CD4-positive, alpha-beta T cell (primary cell): ENCODE results near the gene ZFP90. TPM values are rescaled to one million over a fixed set of nuclear protein-coding genes. Genes with fewer than 3 reads are reported as not detected.

Source experiments
- ATAC-seq: fragments of 200-7000 bp; cut with Tn5 transposase; one replicate; pipeline ENCODE4 v1.10.0; 2022; ENCODE audit warnings: mild to moderate bottlenecking; ENCODE audit not compliant: poor library complexity
- CTCF ChIA-PET: fragments of 350-600 bp; sonication (Branson Sonifier 250); formaldehyde crosslinking; loops from one replicate; lab custom pipeline; 2021; ENCODE audit warnings: antibody characterized with exemption, inconsistent platforms; lab: Charles Lee
- POLR2A ChIA-PET: fragments of 350-600 bp; sonication (Branson Sonifier 250); formaldehyde crosslinking; loops from one replicate; lab custom pipeline; 2021; ENCODE audit warnings: antibody characterized with exemption, inconsistent platforms; lab: Charles Lee
- DNase-seq, 14 experiments: peaks; one replicate each; pipeline ENCODE4 v3.0.0-alpha.2; 2013 to 2020; ENCODE audit warnings: mixed read lengths in 2 of 14
- H3K27ac ChIP-seq, 2 donors: one replicate each; pipeline versions ENCODE4 v1.5.1 to v1.7.0; 2013; ENCODE audit warnings: low read length in 2 of 2, low read depth in 1 of 2, mild to moderate bottlenecking in 1 of 2
- H3K27me3 ChIP-seq, 2 experiments: 1 replicate in 1 of 2; 2 replicates in 1 of 2; pipeline versions ENCODE4 v1.6.1 to v1.7.0; 2013; ENCODE audit warnings: low read length in 2 of 2, control low read depth in 1 of 2, mild to moderate bottlenecking in 1 of 2, moderate library complexity in 1 of 2; ENCODE audit not compliant: insufficient read depth in 2 of 2, control insufficient read depth in 1 of 2
- H3K36me3 ChIP-seq: one replicate; pipeline ENCODE4 v1.6.1; 2013; ENCODE audit warnings: low read length, control low read depth; ENCODE audit not compliant: insufficient read depth
- H3K4me1 ChIP-seq: one replicate; pipeline ENCODE4 v1.6.1; 2013; ENCODE audit warnings: low read length, control low read depth; ENCODE audit not compliant: insufficient read depth
- H3K4me3 ChIP-seq: one replicate; pipeline ENCODE4 v1.5.1; 2013; ENCODE audit warnings: mild to moderate bottlenecking, low read length, moderate library complexity
- H3K9me3 ChIP-seq, 2 experiments: 1 replicate in 1 of 2; 2 replicates in 1 of 2; pipeline versions ENCODE4 v1.6.1 to v1.7.0; 2013; ENCODE audit warnings: low read length in 2 of 2, mild to moderate bottlenecking in 2 of 2, control low read depth in 1 of 2, moderate library complexity in 1 of 2; ENCODE audit not compliant: control insufficient read depth in 1 of 2, insufficient read depth in 1 of 2
- H3K27ac Mint-ChIP-seq: one replicate; pipeline ENCODE4 v1.8.0; 2020; ENCODE audit warnings: mixed read lengths
- H3K27me3 Mint-ChIP-seq: one replicate; pipeline ENCODE4 v1.8.0; 2021; ENCODE audit warnings: mixed read lengths
- H3K36me3 Mint-ChIP-seq: one replicate; pipeline ENCODE4 v1.8.0; 2021; ENCODE audit warnings: low read depth, mixed read lengths
- H3K4me1 Mint-ChIP-seq: one replicate; pipeline ENCODE4 v1.8.0; 2021; ENCODE audit warnings: low read depth, mixed read lengths
- H3K4me3 Mint-ChIP-seq: one replicate; pipeline ENCODE4 v1.8.0; 2020; ENCODE audit warnings: mild to moderate bottlenecking, mixed read lengths
- H3K9me3 Mint-ChIP-seq: one replicate; pipeline ENCODE4 v1.8.0; 2020; ENCODE audit warnings: mixed read lengths
- CTCF ChIP-seq: fragments of 200-600 bp; IDR thresholded peaks from one replicate; pipeline ENCODE4 v1.8.0; 2022; ENCODE audit warnings: antibody characterized with exemption, mild to moderate bottlenecking
- intact Hi-C, 2 experiments: fragments of 100-400 bp; cut with DNase I in 1 of 2; cut with micrococcal nuclease in 1 of 2; formaldehyde crosslinking; loops; one replicate each; pipeline versions ENCODE4 v1.15.1 to v1.9.0; 2023 to 2025; cut with DNase I, micrococcal nuclease
- total RNA-seq, 174 experiments: library from RNA in 2 of 174; stranded (reverse) in 2 of 174; gene quantifications; one replicate each; pipeline ENCODE4 v1.2.3 and lab custom pipeline; 2021 to 2026

ZFP90 gene
- total RNA-seq, 2 experiments from 2014 or later: 23.3 to 24.3 TPM

DNA sequence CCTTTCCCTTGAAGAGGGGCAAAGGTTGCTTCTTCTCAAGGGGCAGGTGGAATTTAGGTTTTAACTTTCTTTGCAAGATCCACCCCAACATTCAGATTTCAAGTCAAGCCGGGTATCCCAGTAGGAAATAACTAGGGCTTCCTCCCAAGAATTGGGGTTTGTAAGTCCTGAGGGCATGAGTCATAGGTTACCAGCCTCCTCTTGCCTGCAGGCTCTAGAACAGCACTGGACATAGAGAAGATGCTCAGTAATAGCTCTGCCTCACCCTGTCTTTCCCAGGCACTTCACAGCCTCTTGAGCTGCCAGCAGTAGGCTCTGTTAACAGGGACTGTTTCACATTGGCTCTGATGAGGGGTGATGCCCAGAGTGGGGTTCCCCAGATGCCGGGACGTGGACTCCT lies 35.8 kb upstream of the ZFP90 start:
- Histone ChIP-seq H3K27ac (no peak overlapping the region), H3K4me1 (peaks cover 3% of the 10 kb centered on the region), H3K9me3 (no peaks in the 10 kb centered on the region), H3K27me3 (no peaks in the 10 kb centered on the region), H3K36me3 (no peaks in the 10 kb centered on the region), H3K4me3 (no peak overlapping the region)
- no peak overlapping the region for H3K27ac Mint-ChIP-seq
- intact Hi-C loops: no loop called here
- TF ChIP-seq CTCF: no peak
- H3K36me3 Mint-ChIP-seq: no peaks in the 10 kb centered on the region
- CTCF ChIA-PET: no interaction called here
- no peaks in the 10 kb centered on the region for H3K9me3 Mint-ChIP-seq
- ATAC-seq: no peak
- DNase-seq: no peak
- H3K27me3 Mint-ChIP-seq: no peaks in the 10 kb centered on the region
- POLR2A ChIA-PET: no interaction called here
- peaks cover 4% of the 10 kb centered on the region for H3K4me1 Mint-ChIP-seq
- H3K4me3 Mint-ChIP-seq: no peak overlapping the region

DNA sequence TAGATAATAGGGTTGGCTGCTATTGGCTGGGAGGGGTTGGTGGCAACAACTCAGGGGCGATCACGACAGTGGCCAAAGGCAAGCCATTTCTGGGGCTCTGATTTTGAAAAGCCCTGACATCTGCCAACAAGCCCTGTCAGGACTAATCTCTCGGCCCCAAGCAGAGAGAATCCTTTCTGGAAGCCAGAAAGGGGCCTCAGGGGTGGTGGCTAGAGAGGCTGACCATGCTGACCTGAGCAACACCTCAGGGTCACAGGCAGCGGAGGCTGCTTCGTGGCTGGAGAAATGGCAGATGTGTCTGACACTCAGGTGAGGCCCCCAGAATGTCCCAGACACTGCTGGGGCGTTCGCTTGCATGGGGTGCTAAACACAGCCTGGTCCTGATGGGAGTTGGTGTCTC lies 35.0 kb upstream of the ZFP90 start:
- intact Hi-C loops: no loop called here
- Mint-ChIP-seq H3K4me1 (peaks cover 3% of the 10 kb centered on the region), H3K27ac (no peak overlapping the region), H3K4me3 (no peak overlapping the region), H3K9me3 (no peaks in the 10 kb centered on the region), H3K36me3 (no peaks in the 10 kb centered on the region), H3K27me3 (no peaks in the 10 kb centered on the region)
- ChIA-PET CTCF (no interaction called here), POLR2A (no interaction called here)
- H3K27ac ChIP-seq: no peak overlapping the region
- H3K36me3 ChIP-seq: no peaks in the 10 kb centered on the region
- no peak for ATAC-seq
- no peak for DNase-seq
- H3K4me3 ChIP-seq: no peak overlapping the region
- TF ChIP-seq CTCF: no peak
- H3K27me3 ChIP-seq: no peaks in the 10 kb centered on the region
- H3K4me1 ChIP-seq: peaks cover 1% of the 10 kb centered on the region
- H3K9me3 ChIP-seq: no peaks in the 10 kb centered on the region

DNA sequence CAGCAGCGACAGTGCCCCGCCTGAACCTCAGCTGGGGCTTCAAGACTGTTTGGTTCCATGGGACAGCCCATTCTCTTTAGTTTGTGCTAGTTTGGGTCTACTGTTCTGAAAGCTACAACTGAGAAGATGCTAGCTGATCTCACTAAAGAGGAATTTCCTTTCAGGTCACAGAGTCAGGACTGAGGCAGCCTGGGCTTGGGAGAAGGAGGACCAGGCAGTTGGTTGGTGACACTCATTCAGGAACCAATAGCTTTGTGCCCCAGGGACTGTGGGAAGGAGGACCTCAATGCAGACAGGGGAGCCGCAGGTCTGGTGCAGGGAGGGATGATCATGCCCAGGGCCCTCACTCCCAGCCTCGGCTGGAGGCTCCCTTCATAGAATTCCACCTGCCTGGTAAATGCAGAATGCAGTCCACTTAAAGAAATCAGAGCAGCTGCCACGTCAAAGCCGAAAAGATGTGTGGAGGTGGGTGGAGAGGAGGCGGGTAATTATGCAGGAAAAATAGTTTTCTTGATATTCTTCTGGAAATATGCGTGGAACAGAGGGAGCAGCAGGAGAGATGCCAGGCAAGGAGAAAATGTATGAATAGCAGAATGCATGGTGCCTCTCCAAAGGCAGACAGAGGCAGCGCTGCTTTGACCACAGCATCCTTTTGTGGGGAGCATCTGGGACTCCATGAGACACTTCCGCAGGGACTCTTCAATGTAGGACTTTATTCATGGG lies 32.6 kb upstream of the ZFP90 start:
- Mint-ChIP-seq H3K27me3 (no peaks in the 10 kb centered on the region), H3K4me3 (no peak overlapping the region), H3K27ac (no peak overlapping the region), H3K9me3 (no peaks in the 10 kb centered on the region), H3K36me3 (no peaks in the 10 kb centered on the region), H3K4me1 (no peaks in the 10 kb centered on the region)
- TF ChIP-seq CTCF: no peak
- Histone ChIP-seq H3K27ac (no peak overlapping the region), H3K9me3 (no peaks in the 10 kb centered on the region), H3K4me3 (no peak overlapping the region), H3K27me3 (no peaks in the 10 kb centered on the region), H3K4me1 (peaks cover 7% of the 10 kb centered on the region), H3K36me3 (no peaks in the 10 kb centered on the region)
- POLR2A ChIA-PET: no interaction called here
- ATAC-seq: no peak
- DNase-seq: no peak
- intact Hi-C loops: no loop called here
- CTCF ChIA-PET: interaction anchor here (1.0 kb wide), 1 partner anchor 110 kb away, joined by 3 read pairs; no protein-coding TSS in a partner anchor
